ENCODE measurements around the gene NOL6.

DNA sequence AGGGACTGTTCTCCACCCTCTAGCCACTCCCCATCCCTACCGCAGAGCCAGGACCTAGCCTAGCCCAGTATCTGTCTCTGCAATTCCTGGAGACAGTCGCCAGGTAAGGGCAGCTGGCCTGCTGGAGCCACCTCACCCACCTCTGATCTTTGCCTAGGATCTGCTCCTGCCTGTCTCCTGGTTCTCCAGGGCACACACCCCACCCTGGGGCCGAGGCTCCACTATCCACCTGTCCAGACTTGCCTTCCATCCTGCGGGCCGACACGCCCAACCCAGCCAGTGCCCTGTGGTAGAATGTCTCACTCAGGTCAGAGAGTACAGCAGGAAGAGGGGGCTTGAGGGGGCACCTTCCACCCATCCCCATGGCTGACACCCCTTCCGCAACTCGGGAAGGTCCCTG, 55.6 kb downstream of the NOL6 start:
- TF ChIP-seq CTCF (IDR thresholded peaks at IDR 0.05) (no peak), POLR2A (IDR thresholded peaks at IDR 0.05) (no peak), EP300 (IDR thresholded peaks at IDR 0.05) (no peak)
